SK-N-SH treated with all-trans-retinoic acid at 6 μM for 48 hours (cell line): ENCODE results near the gene OSBPL1A.

ENCODE experiments used
- ARNTL ChIP-seq: fragments of 450-650 bp; formaldehyde crosslinking; IDR thresholded peaks from 2 replicates; pipeline ENCODE4 v1.5.0; 2020; ENCODE audit warnings: low read depth, mild to moderate bottlenecking, moderate library complexity, borderline replicate concordance
- GLIS3 ChIP-seq: fragments of 250-450 bp; sonication (Bioruptor Pico); IDR thresholded peaks from 2 replicates; pipeline ENCODE4 v1.5.0; 2020; ENCODE audit warnings: mild to moderate bottlenecking, moderate library complexity
- OSR1 ChIP-seq: fragments of 250-450 bp; sonication (Bioruptor Pico); IDR thresholded peaks from 2 replicates; pipeline ENCODE4 v1.8.0; 2022; ENCODE audit warnings: moderate library complexity, mild to moderate bottlenecking, inconsistent platforms
- TCF4 ChIP-seq: fragments of 250-450 bp; sonication (Bioruptor Pico); IDR thresholded peaks from 2 replicates; pipeline ENCODE4 v1.8.0; 2021; ENCODE audit warnings: mild to moderate bottlenecking, moderate library complexity, borderline replicate concordance
- TOX ChIP-seq: fragments of 250-450 bp; sonication (Bioruptor Pico); IDR thresholded peaks from 2 replicates; pipeline ENCODE4 v1.8.0; 2021; ENCODE audit warnings: mild to moderate bottlenecking, moderate library complexity, borderline replicate concordance
- ZFP30 ChIP-seq: fragments of 450-650 bp; formaldehyde crosslinking; IDR thresholded peaks from 2 replicates; pipeline ENCODE4 v1.5.0; 2022; ENCODE audit warnings: mild to moderate bottlenecking, moderate library complexity
- ZNF565 ChIP-seq: fragments of 450-650 bp; formaldehyde crosslinking; conservative IDR thresholded peaks from 2 replicates; pipeline ENCODE4 v1.5.0; 2020; ENCODE audit warnings: low read depth, mild to moderate bottlenecking, moderate library complexity
- ZNF8 ChIP-seq: fragments of 450-650 bp; formaldehyde crosslinking; IDR thresholded peaks from 2 replicates; pipeline ENCODE4 v1.5.0; 2020; ENCODE audit warnings: mild to moderate bottlenecking, moderate library complexity
- TF ChIP-seq, protein P1 (sequence below): fragments of 250-450 bp; sonication (Bioruptor Pico); IDR thresholded peaks from 2 replicates; pipeline ENCODE4 v1.5.1; 2020; ENCODE audit warnings: low read depth, mild to moderate bottlenecking, moderate library complexity
- TF ChIP-seq, protein P2 (sequence below): fragments of 250-450 bp; sonication (Bioruptor Pico); IDR thresholded peaks from 2 replicates; pipeline ENCODE4 v1.8.0; 2020; ENCODE audit warnings: mild to moderate bottlenecking, moderate library complexity, borderline replicate concordance

DNA sequence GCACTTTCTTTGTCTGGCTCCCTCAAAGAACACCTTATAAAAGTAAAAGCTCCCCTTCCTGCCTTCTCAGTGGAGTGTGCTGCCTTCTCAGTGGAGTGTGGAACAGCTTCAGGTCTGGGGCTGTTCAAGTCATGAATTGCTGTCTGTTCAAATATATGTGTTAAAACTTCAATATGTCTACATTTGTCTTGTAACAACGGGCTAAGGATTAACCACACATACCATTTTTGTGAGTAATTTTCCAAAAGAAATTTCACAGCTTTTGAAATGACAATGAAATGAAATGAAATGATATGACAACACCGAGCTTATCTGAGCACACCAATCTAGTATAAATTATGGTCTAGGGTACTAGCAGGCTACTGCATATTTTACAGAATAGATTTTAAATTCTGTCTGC lies 215.8 kb downstream of the OSBPL1A start:
- TF ChIP-seq, protein P1, sequence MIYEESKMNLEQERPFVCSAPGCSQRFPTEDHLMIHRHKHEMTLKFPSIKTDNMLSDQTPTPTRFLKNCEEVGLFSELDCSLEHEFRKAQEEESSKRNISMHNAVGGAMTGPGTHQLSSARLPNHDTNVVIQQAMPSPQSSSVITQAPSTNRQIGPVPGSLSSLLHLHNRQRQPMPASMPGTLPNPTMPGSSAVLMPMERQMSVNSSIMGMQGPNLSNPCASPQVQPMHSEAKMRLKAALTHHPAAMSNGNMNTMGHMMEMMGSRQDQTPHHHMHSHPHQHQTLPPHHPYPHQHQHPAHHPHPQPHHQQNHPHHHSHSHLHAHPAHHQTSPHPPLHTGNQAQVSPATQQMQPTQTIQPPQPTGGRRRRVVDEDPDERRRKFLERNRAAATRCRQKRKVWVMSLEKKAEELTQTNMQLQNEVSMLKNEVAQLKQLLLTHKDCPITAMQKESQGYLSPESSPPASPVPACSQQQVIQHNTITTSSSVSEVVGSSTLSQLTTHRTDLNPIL (CRISPR knock-in tag): no peak
- TF ChIP-seq, protein P2, sequence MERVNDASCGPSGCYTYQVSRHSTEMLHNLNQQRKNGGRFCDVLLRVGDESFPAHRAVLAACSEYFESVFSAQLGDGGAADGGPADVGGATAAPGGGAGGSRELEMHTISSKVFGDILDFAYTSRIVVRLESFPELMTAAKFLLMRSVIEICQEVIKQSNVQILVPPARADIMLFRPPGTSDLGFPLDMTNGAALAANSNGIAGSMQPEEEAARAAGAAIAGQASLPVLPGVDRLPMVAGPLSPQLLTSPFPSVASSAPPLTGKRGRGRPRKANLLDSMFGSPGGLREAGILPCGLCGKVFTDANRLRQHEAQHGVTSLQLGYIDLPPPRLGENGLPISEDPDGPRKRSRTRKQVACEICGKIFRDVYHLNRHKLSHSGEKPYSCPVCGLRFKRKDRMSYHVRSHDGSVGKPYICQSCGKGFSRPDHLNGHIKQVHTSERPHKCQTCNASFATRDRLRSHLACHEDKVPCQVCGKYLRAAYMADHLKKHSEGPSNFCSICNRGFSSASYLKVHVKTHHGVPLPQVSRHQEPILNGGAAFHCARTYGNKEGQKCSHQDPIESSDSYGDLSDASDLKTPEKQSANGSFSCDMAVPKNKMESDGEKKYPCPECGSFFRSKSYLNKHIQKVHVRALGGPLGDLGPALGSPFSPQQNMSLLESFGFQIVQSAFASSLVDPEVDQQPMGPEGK (CRISPR knock-in tag): no peak
- TF ChIP-seq OSR1 (no peak), ZFP30 (CRISPR knock-in tag) (no peak), ARNTL (CRISPR knock-in tag) (no peak), ZNF8 (CRISPR knock-in tag) (no peak), TCF4 (no peak), TOX (CRISPR knock-in tag) (no peak), GLIS3 (no peak), ZNF565 (CRISPR knock-in tag) (no peak)
